Cortex of kidney (tissue), 1 donor: ENCODE results near the gene DEAF1.
"Not testable (repeated sequence)": the region's sequence is repeated elsewhere in the genome, so short reads cannot be mapped to it uniquely, and the experiment has no call there.

ENCODE experiments used
- DNase-seq: peaks from one replicate; lab custom pipeline; 2025; lab: John Stamatoyannopoulos, UW

Gene DEAF1

DNA sequence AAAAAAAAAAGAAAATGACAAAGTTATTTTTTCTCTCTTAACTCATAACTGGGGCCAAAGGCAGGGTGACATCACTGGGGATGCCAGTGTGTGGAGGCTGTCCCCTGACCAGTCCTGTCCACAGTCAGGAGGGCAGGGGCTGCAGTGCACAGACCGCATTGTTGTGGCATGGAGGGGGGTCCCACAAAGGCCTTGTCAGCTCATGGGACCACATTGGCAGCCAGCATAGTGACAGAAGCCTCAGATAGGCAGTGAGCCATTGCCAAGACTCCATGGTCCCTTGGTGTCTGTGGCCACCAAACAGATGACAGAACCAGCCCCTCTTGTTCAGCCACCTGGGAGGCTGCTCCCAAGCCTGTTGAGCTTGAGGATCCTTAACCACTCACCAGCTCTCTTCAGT, 4.7 kb upstream of the DEAF1 start:
- DNase-seq = no peak

DNA sequence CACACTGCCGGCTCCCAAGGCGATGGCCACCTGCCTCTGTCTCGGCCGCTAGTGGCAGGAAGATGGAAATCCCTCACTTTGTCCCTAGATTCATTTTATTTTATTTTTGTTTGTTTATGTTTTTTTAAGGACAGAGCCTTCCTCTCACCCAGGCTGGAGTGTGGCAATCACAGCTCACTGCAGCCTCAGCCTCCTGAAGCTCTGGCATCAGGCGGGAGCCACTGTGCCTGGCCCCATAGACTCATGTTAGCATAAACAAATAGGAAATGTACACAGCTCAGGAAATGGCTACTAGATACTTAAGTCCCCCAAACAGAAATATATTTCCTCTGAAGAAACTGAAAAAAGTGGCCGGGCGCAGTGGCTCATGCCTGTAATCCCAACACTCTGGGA, 4.1 kb upstream of the DEAF1 start:
- DNase-seq = no peak

DNA sequence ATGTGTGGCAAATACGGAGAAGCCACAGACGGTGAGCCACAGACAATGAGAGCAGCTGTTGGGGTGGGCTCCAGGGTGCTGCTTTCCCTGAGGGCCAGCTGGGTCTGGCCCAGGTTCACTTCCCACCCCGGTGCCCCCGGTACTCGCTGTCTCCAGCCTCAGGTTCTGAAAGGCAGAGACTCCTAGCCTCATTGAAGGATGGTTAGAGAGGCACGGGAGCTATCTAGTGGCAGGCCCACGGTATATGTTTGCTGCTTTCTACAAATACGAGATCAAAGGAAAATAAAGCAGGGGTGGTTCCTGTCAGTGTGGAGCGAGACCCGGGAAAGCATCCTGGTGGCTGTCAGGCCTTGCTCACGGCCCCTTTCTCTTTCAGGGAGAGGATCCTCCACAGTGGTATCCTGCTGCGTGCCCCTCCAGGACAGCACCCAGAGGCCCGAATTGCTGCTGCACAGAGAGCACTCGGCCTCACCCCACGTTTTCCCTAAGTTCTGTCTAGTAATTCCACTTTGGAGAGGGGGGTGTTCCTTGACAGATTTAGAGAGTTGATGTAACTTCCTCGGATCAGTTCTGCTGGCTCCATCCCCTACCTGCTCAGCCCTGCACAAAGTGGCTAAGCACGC, 3.6 kb upstream of the DEAF1 start:
- DNase-seq = no peak

DNA sequence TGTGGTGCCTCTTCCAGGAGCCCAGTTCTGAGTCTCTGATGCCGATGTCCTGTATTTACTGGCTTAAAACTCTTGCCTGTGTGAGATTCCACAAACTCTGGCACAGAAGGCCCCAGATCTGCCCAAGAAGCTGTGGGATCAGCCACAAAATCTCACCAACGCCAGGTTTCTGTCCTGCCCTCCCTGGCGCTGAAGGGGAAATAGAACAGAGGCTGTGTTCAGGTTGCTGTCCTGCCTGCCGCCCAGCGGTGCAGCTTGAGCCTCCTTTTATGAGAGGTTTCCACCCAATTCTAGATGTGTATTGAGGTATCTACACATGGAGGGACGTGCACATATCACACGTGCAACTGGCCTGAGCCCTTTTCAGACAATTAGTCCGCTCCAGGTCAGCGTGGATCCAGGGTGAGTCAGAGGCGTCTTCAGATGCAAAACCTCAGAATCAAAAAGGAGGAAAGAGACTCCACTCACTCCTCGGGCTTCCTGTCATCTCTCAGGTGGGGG, 2.8 kb upstream of the DEAF1 start:
- no peak for DNase-seq

DNA sequence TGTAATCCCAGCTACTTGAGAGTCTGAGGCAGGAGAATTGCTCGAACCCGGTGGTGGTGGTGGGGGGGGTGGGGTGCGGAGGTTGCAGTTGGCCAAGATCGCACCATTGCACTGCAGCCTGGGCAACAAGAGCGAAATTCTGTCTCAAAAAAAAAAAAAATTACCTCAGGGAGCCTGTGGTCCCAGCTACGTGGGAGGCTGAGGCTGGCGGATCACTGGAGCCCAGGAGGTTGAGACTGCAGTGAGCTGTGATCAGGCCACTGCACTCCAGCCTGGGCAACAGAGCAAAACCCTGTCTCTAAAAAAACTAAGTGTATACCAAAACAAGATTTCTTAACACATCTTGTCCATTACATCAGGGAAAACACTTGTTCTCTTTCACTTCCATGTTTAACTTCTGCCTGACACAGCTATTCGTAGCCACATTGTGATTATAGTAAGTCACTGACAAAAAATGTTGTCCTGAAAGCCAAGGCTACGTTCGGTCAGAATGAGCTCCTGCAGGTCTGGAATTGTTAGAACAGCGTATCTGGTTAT, 2.0 kb upstream of the DEAF1 start:
- DNase-seq = no peak

DNA sequence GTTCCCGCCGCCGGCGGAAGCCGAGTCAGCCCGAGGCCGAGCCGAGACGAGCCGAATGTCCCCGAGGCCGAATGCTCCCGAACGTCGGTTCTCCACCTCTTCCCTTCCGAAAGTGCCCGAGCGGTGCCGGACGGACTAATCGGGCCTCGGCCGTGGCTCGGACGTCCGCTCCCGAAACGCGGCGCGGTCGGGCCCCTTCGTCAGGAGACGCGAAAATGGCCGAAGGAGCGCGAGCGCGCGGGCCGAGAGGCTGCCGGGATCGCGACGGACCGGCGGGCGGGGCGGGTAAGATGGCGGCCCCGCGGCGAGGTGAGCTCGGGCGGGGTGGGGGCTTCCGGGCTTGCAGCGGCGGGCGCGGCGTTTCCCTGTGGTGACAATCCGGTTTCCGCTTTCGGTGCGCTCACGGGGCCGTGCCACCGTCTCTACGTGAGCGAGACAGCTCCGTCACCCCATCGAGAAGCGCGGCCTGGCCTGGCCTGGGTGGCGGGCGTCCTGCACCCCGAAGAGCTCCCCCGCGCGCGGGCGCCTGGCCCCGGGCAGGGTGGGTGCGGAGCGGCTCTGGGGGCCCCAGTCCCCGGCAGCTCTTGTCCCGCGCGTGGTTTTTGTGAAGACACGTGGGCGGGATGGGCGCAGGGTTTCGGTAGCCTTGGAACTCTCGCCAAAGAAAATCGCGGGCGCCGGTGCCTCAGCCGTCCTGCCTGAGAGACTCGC, 671 bp upstream of the DEAF1 start, which contains the start of gene TMEM80:
Gene TMEM80 (plus strand): TSS at position 279 of the 711 bp plus-strand sequence. CDS start 12 bp downstream, at position 291.
- DNase-seq = peak; percentile 97

DNA sequence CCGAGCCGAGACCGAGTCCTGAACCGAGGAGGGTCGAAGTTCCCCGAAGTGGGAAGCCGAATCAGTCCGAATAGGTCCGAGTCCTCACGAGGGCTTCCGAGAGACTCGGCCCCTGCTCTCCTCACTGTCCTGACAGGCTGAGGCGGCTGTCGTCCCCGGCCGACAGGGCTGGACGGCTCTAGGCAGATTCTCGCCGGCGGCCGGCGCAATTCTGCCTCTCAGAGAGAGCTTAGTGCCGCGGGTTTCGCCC, 191 bp upstream of the DEAF1 start:
- no peak for DNase-seq

DNA sequence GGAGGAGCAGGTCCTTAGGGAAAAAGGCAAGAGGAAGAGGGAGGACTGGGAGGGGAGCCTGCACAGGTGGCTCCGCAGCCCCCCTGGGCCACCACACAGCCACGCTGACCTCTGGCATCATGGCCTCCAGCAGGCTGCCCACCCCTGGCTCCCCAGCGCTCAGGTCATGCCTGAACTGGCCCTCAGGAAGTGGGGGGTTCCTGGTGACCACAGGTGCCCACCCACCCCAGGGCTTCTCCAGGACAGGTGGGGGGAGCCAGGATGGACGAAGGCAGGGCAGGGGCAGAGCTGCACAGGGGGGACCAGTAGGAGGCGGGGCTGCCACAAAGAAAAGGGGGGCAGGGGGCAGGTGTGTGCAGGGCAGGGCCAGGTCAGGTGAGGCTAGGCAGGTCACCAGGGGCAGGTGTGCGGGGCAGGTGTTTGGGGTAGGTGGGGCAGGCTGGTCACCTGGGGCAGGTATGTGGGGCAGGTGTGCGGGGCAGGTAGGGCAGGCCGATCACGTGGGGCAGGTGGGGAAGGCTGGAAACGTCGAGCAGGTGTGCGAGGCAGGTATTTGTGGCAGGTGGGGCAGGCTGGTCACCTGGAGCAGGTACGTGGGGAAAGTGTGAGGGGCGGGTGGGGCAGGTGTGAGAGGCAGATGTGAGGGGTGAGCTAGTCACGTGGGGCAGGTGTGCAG, 997 bp downstream of the DEAF1 start:
- no peak for DNase-seq

DNA sequence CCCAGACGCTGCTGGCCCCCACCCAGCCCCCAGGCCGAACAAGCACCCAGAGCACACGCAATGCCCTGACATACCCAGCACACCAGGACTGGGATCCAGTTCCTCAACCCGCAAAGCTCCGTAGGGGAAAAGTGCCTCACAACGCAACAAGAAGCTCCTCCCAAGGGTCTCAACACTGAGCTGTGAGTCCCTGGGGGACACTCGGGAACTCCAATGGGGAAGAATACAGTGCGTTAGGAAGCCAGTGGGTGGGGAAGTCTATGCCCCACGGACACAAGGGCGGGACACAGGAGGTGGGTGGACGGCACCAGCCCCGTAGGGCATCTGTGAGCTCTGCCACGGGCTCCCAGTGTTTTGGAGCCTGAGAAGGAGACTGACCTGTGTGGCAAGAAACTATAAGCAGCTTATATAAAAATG, 1.6 kb downstream of the DEAF1 start:
- DNase-seq = no peak

DNA sequence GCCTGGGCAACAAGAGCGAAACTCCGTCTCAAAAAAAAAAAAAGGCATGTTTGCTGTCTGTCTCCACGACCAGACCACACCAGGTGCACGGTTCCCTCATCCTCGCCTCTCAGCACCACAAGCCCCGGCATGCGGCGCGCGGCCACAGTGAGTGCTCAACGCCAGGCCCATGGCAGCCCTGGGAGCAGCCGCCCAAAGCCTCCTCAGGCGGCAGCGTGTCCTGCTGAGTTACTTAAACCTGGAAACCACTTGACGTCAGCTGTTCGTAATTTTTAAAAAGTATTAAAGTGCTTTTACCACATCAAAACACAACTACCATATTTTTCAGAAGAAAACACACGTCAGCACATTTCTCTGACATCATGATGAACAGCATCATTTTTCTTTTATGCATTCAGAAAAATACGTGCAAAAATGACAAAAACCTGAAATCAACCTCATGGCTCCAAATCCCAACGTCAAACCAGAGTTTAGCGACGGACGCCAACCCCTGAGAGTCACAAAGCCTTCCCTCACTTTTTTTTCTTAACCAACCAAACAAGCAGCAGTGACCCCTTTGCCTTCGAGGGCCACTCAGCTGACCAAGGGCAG, 2.1 kb downstream of the DEAF1 start:
- DNase-seq = no peak

DNA sequence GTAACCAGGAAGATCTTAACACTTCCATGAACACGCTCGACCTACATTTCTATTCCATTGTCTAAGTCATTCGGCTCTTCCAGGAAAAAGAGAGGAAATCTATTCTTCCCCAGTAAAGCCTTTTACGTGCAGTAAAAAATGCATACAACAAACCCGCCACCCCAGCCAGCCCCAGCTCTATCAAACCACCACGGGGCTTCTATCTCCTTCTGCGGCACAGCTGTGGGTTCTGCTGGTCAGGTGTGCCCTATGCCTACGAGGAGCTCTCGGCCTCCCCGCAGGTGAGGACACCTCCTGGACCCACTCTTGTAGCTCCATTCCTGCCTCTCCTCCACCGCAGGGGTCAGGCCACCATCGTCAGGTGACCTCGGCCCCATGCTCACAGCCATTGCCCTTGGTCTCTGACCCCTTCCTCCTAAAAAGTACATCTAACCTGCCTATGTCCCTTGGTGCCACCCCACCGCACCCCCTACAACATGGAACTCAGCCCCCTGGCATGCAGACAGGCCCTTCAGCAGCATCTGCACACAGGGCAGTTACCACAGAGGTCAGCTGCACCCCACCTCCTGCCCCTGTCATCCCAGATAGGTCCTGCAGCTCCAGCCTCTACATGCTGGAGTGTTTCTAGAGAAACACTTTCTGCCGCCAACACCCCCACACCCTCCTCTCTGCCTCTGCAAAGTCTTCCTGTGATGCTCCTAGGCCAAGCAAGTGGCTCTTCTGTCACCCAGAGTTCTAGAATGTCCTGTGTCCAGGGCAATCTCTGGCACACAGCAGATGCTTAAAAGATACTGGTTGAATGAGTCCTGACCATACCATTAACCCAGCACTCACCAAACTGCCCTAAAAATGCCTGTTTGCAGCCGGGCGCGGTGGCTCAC, 3.1 kb downstream of the DEAF1 start:
- no peak for DNase-seq

DNA sequence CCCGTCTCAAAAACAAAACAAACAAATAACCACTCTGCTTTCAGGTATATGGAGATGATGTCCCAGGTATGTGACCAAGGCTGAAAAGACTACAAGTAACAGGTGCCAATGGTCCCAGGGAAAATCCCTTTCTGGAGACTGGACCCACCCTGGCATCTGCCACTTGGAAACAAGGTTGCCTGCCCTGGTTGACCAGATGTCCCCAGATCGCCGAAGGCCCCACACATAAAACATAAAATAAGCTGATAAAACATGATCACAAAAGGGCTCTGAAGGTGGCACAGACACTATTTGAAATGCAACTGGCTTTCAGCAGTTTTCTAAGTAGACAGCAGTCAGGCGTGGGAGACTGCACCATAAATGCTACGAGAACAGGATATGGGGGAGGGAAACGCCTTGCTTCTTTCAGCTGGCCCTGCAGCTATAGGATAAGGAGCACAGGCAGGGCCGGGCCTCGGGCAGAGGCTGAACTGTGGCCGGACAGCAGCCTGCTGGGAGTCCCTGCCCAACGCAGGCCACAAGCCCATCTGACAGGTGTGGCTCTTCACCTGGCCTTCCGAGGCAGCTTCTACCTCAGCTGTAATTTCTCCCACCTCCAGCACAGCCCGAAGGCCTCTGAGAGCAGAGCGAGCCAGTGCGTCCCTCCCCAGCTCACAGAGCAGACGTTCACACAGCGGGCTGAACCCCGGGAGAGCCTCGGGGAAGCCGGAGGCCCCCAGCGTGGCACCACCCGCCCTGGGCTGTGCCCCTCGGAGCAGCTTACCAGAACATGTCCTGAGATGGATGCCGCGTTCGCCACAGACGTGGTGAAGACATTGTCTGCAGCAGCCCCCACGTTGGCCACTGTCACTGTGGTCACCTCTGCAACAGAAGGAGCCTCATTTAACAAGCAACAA, 4.0 kb downstream of the DEAF1 start:
- no peak for DNase-seq

DNA sequence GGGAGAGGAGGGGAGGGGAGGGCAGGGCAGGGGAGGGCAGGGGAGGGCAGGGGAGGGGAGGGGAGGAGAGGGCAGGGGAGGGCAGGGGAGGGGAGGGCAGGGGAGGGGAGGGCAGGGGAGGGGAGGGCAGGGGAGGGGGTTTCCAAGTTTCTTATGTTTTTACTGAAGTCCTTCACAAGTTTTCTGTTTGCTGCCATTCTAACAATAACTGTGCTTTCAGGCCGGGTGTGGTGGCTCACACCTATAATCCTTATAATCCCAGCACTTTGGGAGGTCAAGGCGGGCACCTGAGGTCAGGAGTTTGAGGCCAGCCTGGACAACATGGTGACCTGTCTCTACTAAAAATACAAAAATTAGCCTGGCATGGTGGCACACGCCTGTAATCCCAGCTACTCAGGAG, 4.8 kb downstream of the DEAF1 start:
- not testable (repeated sequence) for DNase-seq

DNA sequence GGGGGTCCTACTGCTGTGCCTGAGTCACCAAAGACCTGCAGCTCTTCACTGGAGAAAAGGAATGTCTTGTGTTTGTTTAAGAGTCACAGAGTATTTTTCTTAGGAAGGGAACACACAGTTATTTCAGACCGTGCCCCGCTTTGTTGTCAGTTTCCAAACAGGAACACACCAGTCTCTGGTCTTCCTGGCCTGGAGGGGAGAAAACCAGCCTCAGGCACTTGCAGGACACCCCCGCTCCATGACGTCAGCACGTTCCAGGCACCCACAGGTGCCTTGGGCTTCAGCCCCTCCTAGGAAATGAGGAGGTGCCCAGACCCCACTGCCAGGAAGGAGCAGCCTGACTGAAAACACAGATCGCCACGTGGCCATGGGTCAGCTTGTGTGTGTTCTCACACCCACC, 5.4 kb downstream of the DEAF1 start:
- DNase-seq = no peak

DNA sequence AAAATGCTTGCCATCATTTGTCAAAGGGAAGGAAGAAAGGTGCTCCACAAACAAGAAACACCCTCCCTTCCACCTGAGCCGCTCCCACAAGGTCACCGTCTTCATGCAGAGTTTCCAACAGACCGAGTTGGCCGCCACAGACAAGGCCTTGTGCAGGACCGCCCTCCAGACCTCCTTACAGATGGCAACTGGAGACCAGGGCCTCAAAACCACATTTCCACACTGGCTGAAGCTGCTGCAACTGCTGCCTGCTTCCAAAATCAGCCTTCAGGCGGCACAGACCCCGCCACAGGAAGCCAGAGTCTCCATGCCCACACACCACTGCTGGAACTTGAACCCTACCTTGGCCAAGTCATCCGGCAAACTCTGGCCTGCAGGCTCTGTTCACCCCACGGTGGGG, 6.3 kb downstream of the DEAF1 start:
- DNase-seq = no peak

DNA sequence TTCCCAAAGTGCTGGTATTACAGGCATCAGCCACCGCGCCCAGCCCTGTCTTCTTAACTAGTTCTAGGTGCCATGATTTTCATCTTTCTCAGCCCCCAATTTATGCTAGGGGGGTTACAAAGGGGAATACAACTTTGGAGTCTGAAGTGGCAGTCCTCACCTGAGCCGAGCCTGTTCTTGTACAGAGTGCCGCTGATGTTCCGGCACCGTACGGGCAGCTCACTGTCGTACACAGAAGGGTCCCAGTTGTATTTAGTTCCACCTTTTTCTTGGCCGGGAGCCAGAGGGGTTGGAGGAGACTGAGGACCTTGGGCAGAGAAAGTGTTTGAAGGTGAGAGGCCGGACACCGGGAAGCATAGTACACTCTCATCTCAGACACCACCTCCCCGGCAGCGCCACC, 7.3 kb downstream of the DEAF1 start:
- DNase-seq = no peak

DNA sequence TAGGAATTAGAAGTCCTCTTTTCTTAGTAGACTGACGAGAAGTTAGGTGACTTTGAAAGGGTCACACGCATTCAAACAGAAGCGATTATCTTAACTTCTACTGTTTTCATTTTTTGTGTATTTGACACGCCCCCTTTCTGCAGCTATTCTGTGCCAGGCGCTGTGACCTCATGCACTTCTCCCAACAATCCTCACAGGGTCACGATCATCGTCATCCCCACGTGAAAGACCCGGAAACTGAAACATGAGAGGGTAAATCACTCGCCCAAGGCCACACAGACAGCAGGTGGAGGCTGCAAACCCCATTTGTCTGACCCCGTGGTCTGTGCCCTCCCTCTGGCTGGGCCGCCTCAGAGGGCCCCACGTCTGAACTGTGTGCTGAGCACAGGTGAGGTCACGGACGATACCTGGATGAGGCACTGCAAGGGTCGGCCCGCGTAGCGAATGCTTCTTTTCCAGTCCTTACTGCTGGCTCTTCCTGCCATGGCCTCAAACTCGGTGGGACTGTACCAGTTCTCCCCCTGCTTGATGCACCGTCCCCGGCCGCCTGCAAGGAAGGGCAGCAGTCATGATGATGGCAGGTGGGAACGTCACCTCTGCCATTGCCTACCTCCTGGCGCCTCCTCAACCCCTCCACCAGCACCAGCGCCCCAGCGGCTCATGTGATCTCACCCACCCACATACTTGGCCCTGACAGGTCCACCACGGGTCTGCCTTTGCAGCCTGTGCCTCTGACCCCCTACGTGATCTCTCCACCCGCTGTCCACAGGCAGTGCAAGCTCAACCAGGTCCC, 8.4 kb downstream of the DEAF1 start:
- DNase-seq = no peak

DNA sequence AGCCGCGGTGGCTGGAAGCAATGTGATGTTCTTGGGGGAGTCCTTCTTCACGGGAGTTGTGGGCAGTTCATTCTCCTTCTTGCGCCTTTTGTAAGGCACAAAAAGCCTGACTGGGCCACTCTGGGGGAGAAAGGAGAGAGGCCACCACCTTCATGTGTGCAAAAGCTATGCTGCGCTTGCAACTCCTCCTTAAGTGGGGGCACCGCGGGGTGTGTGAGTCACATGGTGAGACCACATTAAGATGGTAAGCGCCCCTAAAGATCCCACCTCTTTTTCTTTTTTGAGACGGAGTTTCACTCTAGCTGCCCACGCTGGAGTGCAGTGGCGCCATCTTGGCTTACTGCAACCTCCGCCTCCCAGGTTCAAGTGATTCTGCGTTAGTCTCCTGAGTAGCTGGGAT, 14.1 kb downstream of the DEAF1 start:
- DNase-seq = no peak

DNA sequence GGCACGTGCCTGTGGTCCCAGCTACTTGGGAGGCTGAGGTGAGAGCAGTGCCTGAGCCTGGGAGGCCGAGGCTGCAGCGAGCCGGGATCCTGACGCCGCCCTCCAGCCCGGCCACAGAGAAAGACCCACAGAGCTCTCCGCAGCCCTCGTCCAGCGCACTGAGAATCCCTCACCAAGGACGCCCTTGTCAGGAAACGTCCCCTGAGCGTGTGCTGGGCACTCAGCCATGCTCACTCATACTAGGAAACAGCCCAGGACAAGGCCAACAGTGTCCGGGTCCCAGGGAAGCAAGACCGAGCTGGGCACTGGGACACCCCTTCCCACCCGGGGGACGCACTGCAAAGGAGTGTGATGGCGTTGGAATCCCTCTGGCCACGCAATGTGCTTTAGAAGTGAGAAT, 14.5 kb downstream of the DEAF1 start:
- no peak for DNase-seq
